ENCODE measurements around the gene CDKAL1.
"Not testable (repeated sequence)": the region's sequence is repeated elsewhere in the genome, so short reads cannot be mapped to it uniquely, and the experiment has no call there.

CDKAL1 gene

DNA sequence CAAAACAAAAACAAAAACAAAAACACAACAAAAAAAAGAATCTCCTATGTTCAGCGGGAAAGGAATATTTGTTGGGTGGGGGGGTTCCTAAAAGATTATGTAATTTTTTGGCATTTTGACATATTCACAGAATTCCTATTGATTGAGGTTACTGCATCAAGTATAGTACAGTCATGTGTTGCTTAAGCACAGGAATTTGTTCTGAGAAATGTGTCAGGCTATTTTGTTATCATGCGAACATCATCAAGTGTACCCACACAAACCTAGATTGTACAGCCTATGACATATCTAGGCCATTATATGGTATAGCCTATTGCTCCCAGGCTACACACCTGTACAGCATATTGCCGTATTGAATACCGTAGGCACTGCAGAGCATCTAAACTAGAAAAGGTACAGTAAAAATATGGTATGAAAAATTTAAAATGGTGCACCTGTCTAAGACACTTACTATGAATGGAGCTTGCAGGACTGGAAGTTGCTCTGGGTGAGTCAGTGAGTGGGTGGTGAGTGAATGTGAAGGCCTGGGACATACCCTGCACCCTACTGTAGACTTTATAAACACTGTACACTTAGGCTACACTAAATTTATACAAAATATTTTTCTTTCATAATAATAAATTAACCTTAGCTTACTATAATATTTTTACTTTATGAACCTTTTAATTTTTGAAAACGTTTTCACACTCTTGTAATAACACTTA, 110.6 kb downstream of the CDKAL1 start:
- no peak for DNase-seq

DNA sequence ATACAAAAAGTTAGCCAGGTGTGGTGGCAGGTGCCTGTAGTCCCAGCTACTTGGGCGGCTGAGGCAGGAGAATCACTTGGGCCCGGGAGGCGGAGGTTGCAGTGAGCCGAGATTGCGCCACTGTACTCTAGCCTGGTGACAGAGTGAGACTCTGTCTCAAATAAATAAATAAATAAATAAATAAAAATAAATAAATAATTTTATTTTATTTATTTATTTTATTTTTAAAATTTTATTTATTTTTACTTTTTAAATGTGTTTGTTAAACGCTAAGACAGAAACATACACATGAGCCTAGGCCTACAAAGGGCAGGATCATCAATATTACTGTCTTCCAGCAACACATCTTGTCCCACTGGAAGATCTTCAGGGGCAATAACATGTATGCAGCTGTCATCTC, 111.3 kb downstream of the CDKAL1 start:
- DNase-seq, result not testable (repeated sequence)

DNA sequence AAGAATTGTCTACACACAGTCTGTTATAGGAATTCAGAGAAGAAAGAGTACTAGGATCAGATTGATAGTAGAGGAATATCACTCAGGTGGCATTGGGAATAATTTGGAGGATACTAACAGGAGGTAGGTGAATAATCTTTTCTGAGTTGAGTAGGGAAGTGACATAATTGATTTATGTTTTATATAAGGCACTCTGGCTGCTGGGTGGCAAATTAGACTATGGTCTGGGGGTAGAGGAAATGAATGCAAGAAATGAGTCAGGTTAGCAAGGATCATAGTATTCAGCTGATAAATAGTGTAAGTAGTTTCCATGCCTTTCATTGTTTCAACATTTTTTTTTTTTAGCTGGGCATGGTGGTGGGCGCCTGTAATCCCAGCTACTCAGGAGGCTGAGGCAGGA, 113.3 kb downstream of the CDKAL1 start:
- no peak for DNase-seq

DNA sequence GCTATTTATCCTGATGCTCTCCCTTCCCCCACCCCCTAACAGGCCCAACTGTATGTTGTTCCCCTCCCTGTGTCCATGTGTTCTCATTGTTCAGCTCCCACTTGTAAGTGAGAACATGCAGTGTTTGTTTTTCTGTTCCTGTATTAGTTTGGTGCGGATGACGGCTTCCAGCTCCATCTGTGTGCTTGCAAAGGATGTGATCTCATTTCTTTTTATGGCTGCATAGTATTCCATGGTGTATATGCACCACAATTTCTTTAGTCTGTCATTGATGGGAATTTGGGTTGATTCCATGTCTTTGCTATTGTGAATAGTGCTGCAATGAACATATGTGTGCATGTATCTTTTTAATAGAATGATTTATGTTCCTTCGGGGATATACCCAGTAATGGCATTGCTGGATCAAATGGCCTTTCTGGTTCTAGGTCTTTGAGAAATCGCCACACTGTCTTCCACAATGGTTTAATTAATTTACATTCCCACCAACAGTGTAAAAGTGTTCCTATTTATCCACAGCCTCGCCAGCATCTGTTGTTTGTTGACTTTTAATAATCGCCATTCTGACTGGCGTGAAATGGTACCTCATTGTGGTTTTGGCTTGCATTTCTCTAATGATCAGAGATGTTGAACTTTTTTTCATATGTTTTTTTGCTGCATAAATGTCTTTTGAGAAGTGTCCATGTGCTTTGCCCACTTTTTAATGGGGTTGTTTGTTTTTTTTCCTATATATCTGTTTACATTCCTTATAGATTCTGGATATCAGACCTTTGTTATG, 115.6 kb downstream of the CDKAL1 start:
- DNase-seq, result not testable (repeated sequence)

DNA sequence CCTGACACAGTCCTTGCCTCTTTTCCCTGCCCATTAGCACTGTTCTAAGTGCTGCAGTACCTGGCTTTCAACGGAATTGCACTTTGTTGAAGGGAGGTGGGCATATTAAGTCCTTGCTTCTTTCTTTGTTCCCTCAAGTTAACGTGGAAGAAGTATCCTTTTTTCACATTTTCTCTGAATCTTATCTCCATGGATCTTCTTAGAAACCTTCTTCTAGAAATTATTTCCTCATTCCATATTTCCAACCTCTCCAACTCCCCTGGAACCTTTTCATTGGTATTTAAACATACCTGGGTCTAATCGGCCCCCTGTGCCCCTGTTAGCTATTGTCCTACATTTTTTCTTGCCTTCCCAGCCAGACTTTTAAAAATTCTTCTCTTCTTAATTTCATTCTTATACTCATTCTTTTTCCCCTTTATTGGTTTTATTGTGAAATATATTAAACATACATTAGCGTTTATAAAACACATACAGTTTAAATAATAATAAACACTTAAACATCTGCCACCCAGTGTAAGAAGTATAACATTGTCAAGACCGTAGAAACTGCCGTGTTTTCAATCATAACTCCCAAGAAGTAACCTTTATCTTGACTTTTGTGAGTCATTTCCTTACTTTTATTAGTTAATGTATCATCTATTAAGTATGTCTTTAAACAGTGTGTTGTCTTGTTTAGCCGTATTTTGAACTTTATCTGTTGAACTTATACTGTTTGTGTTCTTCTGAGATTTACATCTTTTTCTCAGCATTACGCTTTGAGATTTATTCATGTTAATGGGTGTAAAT, 118.2 kb downstream of the CDKAL1 start:
- DNase-seq, result no peak

DNA sequence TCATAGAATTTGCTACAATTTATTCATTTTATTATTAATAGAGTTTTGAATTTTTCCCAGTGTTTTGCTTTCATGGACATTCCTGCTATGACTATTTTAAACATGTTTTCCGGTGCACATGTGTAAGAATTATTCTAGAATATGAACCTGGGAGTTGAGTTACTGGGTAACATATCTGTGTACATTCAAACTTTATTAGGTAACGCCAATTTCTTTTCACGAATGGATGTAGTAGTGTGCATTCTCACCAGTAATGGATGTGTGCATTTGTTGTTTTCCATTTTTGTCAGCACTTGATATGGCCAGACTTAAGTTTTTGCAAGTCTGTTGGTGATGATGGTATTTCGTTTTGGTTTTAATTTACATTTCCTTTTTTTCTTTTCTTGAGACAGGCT, 118.8 kb downstream of the CDKAL1 start:
- no peak for DNase-seq

DNA sequence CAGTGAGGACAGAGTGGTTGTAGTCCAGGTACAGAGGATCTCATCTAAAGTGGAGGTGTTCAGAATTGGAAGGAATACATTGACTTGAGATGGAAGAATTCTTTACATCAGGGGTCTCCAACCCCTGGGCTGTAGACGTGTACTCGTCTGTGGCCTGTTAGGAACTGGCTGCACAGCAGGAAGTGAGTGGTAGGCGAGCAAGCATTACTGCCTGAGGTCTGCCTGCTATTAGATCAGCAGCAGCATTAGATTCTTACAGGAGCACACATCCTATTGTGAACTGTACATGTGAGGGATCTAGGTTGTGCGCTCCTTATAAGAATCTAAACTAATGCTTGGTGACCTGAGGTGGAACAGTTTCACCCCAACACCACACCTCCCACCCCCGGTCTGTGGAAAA, 121.1 kb downstream of the CDKAL1 start:
- no peak for DNase-seq

DNA sequence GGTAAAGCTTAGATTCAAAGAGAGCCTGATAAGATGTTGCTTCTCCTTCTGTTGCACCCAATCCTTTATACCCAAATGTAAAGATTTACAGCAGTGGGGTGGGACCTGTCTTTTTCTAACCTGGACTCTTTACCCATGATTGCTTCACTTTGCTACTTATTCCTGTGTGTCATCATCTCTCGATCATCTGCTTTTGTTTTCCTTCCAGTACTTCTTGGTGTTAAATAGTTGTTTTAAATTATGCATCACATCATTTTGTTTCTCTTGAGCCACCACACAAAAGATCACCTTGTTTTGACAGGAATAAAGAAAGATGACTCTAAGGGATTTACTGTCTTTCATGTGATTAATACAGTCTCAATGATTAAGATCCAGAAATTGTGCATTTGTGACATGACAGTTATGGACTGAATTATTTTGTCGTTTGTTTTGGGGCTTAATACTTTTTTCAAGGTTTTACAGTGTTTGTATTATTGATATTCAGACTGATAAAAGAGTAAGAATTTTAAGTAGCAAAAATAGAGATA, 123.1 kb downstream of the CDKAL1 start:
- no peak for DNase-seq

DNA sequence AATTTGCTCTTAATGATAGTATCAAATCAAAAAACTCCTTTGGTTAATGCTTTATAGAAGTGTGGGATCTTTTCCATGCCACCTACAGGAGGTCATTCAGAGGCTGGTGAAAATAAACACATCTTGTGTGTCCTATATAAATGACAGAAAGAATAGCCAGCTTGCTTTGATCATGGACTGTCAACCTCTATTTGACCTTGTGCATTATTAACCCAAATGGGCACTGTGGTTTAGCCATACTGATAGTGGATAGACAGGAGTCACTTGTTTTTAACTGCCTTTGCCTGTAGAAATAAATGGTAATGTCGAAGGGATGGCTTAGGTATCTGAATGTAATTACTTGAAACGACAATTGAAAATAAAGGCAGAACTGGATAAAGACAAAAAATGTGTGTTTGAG, 123.8 kb downstream of the CDKAL1 start:
- DNase-seq, result no peak

DNA sequence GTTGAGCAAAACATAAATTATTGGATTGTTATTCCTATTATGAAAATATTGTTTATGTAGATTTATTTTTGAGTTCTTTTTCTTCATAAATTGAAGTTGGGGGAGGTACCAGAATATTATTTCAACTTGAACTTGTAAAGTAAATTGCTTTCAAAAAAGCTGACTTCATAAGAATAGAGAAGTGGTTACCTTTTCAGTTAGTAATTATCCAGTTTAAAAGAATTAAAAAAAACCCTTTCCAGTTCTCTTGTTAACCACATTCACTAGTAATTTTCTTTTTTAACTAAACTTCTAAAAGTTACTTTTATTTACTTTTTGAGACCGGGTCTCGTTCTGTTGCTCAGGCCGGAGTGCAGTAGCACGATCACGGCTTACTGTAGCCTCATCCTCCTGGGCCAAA, 124.3 kb downstream of the CDKAL1 start:
- no peak for DNase-seq

DNA sequence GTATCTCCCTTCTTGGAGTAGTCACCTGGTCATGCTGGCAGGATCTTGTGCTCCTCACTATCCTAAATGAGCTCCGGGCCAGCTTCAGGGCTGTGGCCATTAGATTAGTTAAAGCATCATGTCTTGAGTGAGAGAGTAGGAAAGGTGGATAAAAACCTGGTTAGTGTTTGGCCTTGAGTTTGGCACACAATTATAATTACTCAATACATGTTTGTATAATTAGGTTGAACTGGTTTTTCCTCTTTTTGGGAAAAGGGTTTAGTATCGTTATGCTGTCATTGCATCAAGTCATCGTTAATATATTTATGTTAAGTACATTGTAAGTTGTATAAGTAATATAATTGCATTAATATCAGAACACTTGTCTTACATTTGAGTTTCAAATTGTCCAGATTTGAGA, 126.3 kb downstream of the CDKAL1 start:
- no peak for DNase-seq

DNA sequence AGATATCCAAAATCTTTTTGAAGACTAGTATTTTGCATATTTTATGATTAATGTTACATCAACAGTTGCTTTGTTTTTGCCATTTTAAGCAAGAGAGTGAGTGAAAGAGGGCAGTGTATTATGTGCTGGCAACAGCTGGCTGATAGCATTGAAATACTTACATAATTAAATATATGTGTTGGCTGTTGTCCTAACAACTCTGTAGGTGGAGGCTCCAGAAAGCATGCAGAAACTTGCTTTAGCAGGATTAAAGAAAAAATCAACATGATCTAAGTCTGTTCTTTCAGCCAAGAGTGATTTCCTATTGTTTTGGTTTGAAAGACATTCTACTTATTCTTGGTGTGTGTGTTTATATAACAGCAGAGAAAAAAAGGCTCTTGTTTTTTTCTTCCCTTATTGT, 127.5 kb downstream of the CDKAL1 start:
- no peak for DNase-seq

DNA sequence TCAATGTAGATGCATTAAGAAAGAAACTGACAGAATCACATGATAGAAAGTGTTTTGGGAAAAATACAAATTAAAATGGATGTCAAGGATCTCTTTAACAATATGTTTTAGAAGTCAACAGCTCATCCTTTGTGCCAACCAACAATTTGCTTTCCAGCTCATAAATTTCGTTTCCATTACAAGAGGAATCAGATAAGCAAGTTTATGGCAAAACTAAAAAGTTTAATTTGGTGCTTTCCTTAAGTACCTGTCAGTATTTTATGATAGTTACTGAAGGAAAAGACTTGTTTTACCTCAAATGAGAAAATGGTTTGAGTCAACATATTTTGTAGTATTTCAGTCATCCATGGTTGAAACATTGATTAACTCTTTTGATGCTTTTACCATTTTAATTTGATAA, 130.0 kb downstream of the CDKAL1 start:
- no peak for DNase-seq

DNA sequence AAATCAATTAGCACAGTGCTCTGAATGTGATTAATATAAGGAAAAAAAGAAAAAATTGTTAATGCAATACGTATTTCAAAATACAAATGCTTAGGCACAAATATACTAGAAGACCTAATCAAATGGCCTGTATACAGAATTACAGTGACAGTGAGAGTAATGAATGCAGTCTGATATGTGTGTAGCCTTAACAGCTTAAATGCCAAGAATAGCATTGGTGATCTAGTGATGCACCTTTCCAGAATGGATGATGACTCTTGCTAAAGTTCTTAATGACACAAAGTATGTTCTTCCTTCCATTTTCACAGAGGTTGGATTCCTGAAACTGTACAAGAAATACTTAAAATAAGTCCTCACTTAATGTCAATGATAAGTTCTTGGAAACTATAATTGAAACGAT, 131.0 kb downstream of the CDKAL1 start:
- no peak for DNase-seq

DNA sequence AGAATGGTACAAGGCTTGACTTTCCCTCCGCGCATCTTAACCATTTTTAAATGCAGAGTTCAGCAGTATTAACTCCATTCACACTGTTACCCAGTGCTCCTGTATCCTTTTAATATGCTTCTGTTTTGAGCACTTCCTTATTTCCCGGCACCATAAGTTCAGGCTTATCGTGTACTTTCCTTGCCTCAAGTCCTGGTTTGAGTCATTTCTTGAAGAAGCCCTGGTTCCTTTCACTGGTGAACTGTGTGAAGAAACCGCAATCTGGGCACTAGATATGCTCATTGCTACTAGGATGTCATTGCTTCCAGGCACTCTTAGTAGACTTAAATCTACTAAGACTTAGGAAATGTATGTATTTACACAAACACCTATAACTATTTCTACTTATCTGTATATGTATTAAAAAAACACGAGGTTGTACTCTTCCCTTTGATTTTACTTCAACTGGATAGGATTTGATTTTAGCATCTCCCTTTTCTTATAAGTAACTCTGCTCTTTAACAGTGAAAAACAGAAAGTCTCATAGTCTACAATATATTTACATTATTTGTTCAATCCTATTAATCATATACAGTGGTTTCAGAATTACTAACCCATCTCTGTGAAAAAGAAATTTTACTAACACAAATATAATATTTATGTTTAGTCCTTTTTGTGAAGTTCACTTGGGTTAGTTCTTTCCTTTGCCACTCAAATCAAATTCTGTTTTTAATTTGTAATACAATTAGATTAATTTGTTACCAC, 135.5 kb downstream of the CDKAL1 start:
- DNase-seq, result no peak

DNA sequence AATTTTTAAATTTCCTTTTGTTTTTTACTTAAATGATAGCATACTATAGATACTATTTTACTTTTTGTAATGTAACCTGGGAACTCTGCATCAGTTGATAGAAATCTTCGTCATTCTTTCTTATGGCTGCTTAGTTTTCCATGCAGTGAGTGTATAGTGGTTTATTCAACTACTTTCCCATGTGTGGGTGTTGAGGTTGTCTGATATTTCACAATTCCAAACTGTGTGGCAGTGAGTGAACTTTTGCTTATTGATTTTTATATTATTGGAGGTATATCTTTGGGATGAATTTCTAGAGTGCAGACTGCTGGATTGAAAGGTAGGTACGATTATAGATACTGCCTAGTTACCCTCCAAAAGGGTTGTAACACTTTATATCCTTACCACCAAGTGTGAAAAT, 136.5 kb downstream of the CDKAL1 start:
- no peak for DNase-seq

DNA sequence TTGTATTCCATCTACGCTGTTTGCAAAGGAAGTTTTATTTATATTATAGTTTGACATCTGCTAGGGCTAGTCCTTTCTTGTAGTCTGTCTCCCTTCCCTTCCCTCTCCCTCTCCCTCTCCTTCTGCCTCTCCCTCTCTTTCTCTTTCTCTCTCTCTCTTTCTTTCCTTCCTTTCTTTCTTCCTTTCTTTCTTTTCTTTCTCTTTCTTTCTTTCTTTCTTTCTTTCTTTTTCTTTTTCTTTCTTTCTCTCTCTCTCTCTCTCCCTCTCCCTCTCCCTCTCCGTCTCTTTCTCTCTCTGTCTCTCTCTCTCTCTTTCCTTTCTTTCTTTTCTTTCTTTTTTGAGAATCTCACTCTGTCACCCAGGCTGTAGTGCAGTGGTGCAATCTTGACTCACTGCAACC, 137.8 kb downstream of the CDKAL1 start:
- no peak for DNase-seq

DNA sequence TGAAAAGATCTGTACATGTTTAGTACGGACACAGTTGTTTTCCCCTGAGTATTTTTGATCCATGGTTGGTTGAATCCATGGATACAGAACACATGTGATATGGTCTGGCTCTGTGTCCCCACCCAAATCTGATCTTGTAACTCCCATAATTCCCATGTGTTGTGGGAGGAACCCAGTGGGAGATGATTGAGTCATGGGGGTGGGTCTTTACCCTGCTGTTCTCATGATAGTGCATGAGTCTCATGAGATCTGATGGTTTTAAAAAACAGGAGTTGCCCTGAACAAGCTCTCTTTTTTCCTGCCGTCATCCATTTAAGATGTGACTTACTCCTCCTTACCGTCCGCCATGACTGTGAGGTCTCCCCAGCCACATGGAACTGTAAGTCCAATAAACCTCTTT, 139.2 kb downstream of the CDKAL1 start:
- no peak for DNase-seq

DNA sequence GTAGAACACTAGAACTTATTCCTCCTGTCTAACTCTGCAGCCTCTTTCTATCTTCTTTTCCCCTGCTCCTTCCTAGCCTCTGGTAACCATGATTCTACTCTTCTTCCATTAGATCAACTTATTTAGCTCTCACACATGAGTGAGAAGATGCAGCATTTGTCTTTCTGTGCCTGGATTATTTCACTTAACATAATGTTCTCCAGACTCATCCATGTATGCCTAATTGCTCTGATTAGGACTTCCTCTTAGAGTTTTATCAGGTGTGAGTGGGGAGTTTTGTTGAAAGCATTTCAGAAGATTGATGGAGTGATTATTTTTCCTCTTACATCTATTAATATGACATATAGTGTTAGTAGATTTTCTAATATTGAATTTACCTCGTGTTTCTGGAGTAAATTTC, 140.4 kb downstream of the CDKAL1 start:
- no peak for DNase-seq

DNA sequence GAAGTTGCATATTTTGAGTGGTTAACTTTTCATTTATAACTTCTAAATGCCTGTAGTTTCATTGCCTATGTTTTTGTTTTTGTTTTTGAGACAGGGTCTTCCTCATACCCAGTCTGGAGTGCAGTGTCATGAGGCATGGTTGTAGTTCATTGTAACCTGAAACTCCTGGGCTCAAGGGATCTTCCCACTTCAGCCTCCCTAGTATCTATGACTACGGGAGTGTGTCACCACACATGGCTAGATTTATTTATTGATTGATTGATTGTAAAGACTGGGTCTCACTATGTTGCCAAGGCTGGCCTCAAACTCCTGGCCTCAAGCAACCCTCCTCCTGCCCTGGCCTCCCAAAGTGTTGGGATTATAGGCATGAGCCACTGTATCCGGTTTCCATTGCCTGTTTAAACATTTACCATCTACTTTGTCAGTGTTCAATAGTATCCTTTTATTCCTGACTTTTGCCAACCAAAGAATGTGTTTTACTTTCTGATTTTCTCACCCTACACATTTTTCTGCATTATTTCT, 144.6 kb downstream of the CDKAL1 start:
- DNase-seq, result no peak

DNA sequence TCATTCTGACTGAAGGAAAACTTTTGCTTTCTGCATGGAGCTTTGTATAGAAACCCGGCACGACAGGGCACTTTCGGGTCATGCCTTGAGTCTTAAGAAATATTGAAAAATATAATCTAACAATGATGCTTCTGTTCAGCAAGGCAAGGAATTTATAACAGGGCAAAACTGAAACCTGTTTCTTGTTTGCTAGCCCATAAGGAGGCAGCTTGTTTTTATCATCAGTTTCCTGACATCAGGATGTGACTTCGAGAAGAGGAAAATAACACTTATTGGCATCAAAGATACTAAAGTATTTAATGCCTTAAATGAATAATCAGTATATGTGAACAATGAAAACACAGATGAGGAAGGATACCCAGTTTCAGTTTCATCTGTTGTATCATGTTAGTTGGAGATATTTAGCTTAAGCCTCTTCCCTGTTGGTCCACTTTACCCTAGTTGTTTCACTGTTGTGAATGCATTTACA, 146.5 kb downstream of the CDKAL1 start:
- no peak for DNase-seq

DNA sequence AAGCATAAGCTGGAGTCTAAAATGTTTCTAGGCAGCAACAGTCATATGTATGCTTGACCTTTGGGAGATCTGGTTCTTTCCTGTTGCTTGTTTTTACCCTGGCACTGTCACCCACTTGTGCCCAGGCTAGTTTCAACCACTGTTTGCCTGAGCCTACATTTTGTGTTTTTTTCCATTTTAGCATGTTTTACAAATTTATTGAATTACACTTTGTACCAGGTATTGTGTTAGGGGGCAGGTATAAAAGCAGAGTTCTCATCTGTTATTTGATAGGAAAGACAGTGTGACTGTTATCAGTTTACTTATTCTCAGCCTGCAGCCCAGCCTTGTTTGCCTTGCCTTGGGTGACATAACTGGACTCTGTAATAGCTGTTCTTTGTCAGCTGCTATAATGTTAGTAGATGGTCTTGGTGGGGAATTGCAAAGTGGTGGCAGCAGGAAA, 147.0 kb downstream of the CDKAL1 start:
- DNase-seq, result no peak
